Gastroesophageal sphincter (tissue), 3 donors: Measurements from ENCODE around the gene SHISA6.

Experiments
- CTCF ChIP-seq, 4 experiments: fragments of 200-600 bp in 2 of 4; fragments of 450-650 bp in 2 of 4; sonication (generic) in 1 of 4; IDR thresholded peaks; one replicate each; pipeline ENCODE4 v1.5.1; 2017 to 2019; ENCODE audit warnings: antibody characterized with exemption in 4 of 4, mild to moderate bottlenecking in 2 of 4, moderate library complexity in 2 of 4
- EP300 ChIP-seq: sonication (generic); formaldehyde crosslinking; IDR thresholded peaks from one replicate; pipeline ENCODE4 v1.6.1; 2017; ENCODE audit warnings: antibody characterized with exemption, mild to moderate bottlenecking
- POLR2AphosphoS5 ChIP-seq: sonication (generic); formaldehyde crosslinking; IDR thresholded peaks from one replicate; pipeline ENCODE4 v1.6.1; 2017; ENCODE audit warnings: antibody characterized with exemption

- TF ChIP-seq CTCF (IDR thresholded peaks at IDR 0.05) (no peak), POLR2AphosphoS5 (no peak), EP300 (no peak)
Measured at GRCh38 chr17:11558681-11559234, 317.7 kb downstream of the SHISA6 start.
